ENCODE measurements around the gene AURKAIP1. TPM values are rescaled to one million over a fixed set of nuclear protein-coding genes. Genes with fewer than 3 reads are reported as not detected.
A peak's percentile ranks its signal among the peaks of the same experiment; 100 is the strongest.

AURKAIP1 gene
- total RNA-seq = 100 to 1,000 TPM; 159 to 169 TPM
- 157 TPM for polyA plus RNA-seq

DNA sequence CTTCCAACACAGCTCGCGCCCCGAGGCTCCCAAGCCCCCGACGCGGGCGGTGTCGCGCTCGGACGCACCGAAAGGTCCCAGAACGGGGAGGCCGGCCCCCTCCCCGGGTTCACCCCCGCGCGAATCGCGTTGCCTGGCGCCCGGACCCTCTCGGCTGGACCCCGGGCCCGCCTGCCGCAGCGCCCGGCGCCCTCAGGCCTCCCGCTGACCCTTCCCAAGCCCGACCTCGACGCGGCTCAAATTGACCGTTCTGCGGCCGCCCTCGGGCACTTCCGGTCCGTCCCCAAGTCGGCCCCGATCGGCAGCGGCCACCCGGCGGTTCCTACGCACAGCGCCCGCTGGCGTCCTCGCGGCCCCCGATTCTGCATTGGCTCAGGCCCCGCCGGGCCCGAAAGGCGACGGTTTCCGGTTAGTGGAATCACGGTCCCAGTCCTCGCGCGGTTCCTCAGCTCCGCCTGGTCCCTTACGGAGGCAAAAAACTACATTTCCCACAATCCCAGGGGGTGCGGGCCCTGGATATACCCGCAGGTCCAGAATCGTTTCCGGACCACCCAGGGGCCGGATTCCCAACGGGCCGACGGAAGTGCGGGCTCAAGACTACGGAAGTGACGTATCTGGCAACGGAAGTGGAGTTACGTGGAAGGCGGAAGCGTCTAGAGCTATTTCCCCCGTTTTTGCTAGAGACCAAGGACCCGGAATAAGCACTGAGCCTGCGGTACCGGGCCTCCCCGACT is at the start of gene AURKAIP1:
AURKAIP1 (minus strand) TSS at position 279 of the 734 bp plus-strand sequence. CDS start 451 bp downstream, outside the sequence.
- peaks cover 0 to 15% (median 0%) of the 10 kb centered on the region in 3 donors for H3K36me3 Mint-ChIP-seq
- Histone ChIP-seq H3K27me3 (ENCODE audit: insufficient read depth, low read length, poor library complexity, severe bottlenecking) (no peaks in the 10 kb centered on the region), H3K4me1 (ENCODE audit: insufficient read depth, low read length) (peaks cover 37% of the 10 kb centered on the region), H3K9me3 (ENCODE audit: low read length) (no peaks in the 10 kb centered on the region), H3K4me3 (ENCODE audit: low read length) (peak within 1 kb of the TSS; percentile 82), H3K36me3 (ENCODE audit: insufficient read depth, low read length) (no peaks in the 10 kb centered on the region), H3K27ac (ENCODE audit: low read depth, low read length) (peak within 1 kb of the TSS; percentile 91)
- CTCF ChIA-PET = interaction anchor here (0.7 to 6.5 kb wide), 9 partner anchors 13 to 357 kb away, joined by 3 to 57 read pairs (median 4); partner anchors contain the start of gene CCNL2
- peaks cover 15 to 46% (median 18%) of the 10 kb centered on the region in 3 donors for H3K4me1 Mint-ChIP-seq
- peak within 1 kb of the TSS; percentile 88 to 96 (median 91) for H3K4me3 Mint-ChIP-seq
- H3K27me3 Mint-ChIP-seq = no peaks in the 10 kb centered on the region
- POLR2A ChIA-PET = interaction anchor here (0.6 to 2.9 kb wide), 10 partner anchors 16 to 517 kb away, joined by 3 to 48 read pairs (median 5); partner anchors contain the start of genes C1orf159, CCNL2, GNB1 and MIB2
- peak; percentile 90 to 98 (median 97) for DNase-seq
- peak within 1 kb of the TSS; percentile 92 to 98 (median 96) for H3K27ac Mint-ChIP-seq
- no peaks in the 10 kb centered on the region for H3K9me3 Mint-ChIP-seq

DNA sequence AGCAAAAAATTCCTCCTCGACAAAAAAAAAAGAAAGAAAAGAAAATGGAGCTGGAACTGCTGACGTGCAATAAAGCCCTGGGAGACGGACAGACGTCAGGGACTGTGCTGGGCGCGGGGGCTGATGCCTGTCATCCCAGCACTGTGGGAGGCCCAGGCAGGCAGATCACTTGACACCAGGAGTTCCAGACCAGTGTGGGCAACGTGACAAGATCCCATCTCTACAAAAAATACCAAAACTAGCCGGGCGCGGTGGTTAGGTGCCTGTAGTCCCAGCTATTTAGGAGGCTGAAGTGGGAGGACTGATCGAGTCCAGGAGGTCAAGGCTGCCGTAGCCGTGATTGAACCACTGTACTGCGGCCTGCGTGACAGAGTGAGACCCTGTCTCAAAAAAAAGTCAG is 49.7 kb upstream of the AURKAIP1 start:
- H3K9me3 Mint-ChIP-seq = no peaks in the 10 kb centered on the region
- H3K27ac Mint-ChIP-seq = no peak overlapping the region
- peaks cover 3 to 13% (median 5%) of the 10 kb centered on the region in 3 donors for H3K4me1 Mint-ChIP-seq
- no peak for DNase-seq
- H3K4me3 Mint-ChIP-seq = peak overlapping the region in 1 of 7 donors; percentile 60
- Histone ChIP-seq H3K4me1 (ENCODE audit: insufficient read depth, low read length) (no peaks in the 10 kb centered on the region), H3K27me3 (ENCODE audit: insufficient read depth, low read length, poor library complexity, severe bottlenecking) (no peaks in the 10 kb centered on the region), H3K9me3 (ENCODE audit: low read length) (no peaks in the 10 kb centered on the region), H3K27ac (ENCODE audit: low read depth, low read length) (no peak overlapping the region), H3K4me3 (ENCODE audit: low read length) (no peak overlapping the region), H3K36me3 (ENCODE audit: insufficient read depth, low read length) (no peaks in the 10 kb centered on the region)
- POLR2A ChIA-PET = no interaction called here
- no peaks in the 10 kb centered on the region for H3K36me3 Mint-ChIP-seq
- CTCF ChIA-PET = no interaction called here
- peaks cover 30 to 35% of the 10 kb centered on the region in 2 donors for H3K27me3 Mint-ChIP-seq

DNA sequence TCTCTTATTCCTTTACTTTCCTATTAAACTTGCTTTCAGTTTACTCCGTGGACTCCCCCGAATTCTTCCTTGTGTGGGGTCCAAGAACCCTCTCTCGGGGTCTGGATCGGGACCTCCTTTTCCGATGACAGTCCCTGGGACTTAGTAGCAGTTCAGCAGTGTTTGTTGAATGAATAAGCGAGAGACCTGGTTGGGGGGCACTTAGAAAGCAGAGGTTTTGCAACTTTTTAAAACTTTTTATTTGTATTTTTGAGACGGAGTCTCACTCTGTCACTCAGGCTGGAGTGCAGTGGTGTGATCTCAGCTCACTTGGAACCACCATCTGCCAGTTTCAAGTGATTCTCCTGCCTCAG is 48.2 kb upstream of the AURKAIP1 start:
- Histone ChIP-seq H3K36me3 (ENCODE audit: insufficient read depth, low read length) (no peaks in the 10 kb centered on the region), H3K9me3 (ENCODE audit: low read length) (no peaks in the 10 kb centered on the region), H3K27me3 (ENCODE audit: insufficient read depth, low read length, poor library complexity, severe bottlenecking) (no peaks in the 10 kb centered on the region), H3K4me1 (ENCODE audit: insufficient read depth, low read length) (no peaks in the 10 kb centered on the region), H3K27ac (ENCODE audit: low read depth, low read length) (no peak overlapping the region), H3K4me3 (ENCODE audit: low read length) (no peak overlapping the region)
- Mint-ChIP-seq H3K27me3 (peaks cover 20 to 25% of the 10 kb centered on the region in 2 donors), H3K36me3 (no peaks in the 10 kb centered on the region), H3K27ac (no peak overlapping the region), H3K9me3 (no peaks in the 10 kb centered on the region), H3K4me1 (peaks cover 0 to 10% (median under 1%) of the 10 kb centered on the region in 3 donors), H3K4me3 (no peak overlapping the region)
- DNase-seq = no peak
- CTCF ChIA-PET = no interaction called here
- POLR2A ChIA-PET = no interaction called here

DNA sequence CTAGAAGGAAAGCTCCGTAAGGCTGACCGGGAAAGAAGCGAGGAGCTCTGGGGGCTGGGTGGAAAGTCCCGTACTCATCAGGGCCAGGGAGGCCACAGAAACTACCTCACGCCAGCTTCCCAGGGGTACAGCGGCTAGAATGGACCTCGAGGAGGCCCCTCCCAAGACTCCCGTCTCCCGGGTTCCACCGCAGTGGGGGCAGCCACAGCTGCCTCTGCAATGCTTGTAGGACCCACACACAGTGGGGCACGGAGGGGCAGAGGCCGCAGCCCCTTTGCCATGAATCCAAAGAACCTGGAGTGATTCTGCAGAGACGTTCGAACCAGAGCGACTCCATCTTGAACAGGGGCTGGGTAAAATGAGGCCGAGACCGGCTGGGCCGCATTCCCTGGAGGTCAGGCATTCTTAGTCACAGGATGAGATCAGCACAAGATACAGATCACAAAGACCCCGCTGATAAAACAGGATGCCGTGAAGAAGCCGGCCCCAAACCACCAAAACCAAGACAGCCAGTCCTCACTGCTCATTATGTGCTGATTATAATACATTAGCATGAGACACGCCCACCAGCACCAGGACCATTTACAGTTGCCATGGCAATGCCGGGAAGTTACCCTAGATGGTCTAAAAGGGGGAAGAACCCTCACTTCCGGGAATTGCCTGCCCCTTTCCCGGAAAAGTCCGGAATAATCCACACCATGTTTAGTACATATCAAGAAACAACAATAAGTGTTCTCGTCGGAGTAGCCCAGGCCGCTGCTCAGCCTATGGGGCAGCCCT is 47.6 kb upstream of the AURKAIP1 start:
- Mint-ChIP-seq H3K36me3 (no peaks in the 10 kb centered on the region), H3K27ac (no peak overlapping the region), H3K9me3 (no peaks in the 10 kb centered on the region), H3K4me1 (peaks cover 0 to 10% (median 0%) of the 10 kb centered on the region in 3 donors), H3K4me3 (no peak overlapping the region), H3K27me3 (peaks cover 19 to 25% of the 10 kb centered on the region in 2 donors)
- H3K27ac ChIP-seq (ENCODE audit: low read depth, low read length) = no peak overlapping the region
- ChIA-PET POLR2A (no interaction called here), CTCF (no interaction called here)
- DNase-seq = no peak
- no peaks in the 10 kb centered on the region for H3K9me3 ChIP-seq (ENCODE audit: low read length)
- H3K36me3 ChIP-seq (ENCODE audit: insufficient read depth, low read length) = no peaks in the 10 kb centered on the region
- no peaks in the 10 kb centered on the region for H3K27me3 ChIP-seq (ENCODE audit: insufficient read depth, low read length, poor library complexity, severe bottlenecking)
- H3K4me1 ChIP-seq (ENCODE audit: insufficient read depth, low read length) = no peaks in the 10 kb centered on the region
- no peak overlapping the region for H3K4me3 ChIP-seq (ENCODE audit: low read length)

DNA sequence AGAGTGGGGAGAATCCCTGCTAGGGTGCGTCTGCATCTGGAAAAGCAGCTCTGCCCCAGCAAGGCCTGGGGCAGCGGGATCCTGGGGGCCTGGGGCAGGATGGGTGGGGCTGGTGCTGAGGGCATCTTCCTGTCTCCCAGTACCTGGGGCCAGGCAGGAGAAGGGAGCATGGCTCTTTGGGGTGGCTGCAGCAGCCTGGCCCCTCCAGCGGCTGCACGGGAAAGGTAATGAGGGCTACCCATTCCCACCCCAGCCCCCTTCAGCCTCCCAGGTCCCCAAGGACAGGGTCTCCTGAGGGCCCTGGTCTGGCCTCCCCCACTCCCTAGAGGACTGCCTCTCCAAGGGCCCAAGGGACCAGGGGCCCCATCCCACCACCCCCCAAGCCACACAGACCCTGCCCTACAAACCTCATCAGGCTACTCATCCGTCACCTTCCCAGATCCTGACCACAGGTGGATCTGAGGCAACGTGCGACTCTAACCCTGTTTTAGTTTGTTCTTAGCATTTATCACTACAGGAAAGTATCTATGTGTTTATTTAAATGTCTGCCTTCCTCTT is 47.0 kb upstream of the AURKAIP1 start:
- ChIA-PET CTCF (no interaction called here), POLR2A (no interaction called here)
- Mint-ChIP-seq H3K36me3 (no peaks in the 10 kb centered on the region), H3K27ac (no peak overlapping the region), H3K4me1 (peaks cover 0 to 10% (median 0%) of the 10 kb centered on the region in 3 donors), H3K9me3 (no peaks in the 10 kb centered on the region), H3K4me3 (no peak overlapping the region), H3K27me3 (peaks cover 21 to 25% of the 10 kb centered on the region in 2 donors)
- Histone ChIP-seq H3K27ac (ENCODE audit: low read depth, low read length) (no peak overlapping the region), H3K9me3 (ENCODE audit: low read length) (no peaks in the 10 kb centered on the region), H3K4me3 (ENCODE audit: low read length) (no peak overlapping the region), H3K36me3 (ENCODE audit: insufficient read depth, low read length) (no peaks in the 10 kb centered on the region), H3K27me3 (ENCODE audit: insufficient read depth, low read length, poor library complexity, severe bottlenecking) (no peaks in the 10 kb centered on the region), H3K4me1 (ENCODE audit: insufficient read depth, low read length) (no peaks in the 10 kb centered on the region)
- DNase-seq = no peak

DNA sequence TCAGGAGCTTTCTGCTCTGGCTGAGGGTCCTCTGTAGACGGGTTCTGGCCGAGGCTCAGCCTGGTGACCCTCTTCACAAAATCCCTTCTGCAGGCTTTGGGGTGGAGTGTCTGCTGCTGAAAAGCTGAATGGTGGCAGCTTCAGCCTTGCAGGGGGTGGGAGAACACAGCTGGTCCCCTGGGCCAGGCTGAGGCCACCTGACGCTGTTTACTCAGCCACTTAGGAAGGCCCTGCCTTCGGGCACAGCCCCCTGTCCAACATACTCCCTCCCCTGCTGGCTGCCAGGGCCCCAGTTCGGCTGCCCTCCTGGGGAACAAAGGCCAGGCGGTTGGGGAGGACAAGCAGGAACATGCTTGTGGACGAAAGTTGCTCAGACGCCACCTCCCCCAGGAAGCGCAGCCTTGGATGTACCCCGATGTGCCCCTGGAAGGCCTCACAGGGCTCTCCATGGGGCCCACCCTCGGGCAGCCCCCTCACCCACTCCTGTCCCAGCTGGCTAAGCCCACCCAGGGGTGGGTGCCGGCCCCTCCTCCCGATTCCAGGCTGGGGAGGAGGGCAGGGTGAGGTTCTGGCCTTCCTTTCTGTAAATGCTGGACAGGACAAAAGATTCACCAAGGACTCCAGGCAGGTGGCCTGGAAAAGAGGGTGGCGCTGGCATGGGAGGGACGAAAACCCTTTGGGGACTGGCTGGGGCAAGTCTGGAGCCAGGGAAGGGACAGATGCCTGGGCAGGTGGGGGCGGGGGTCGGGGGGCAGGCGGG is 46.3 kb upstream of the AURKAIP1 start, which contains the start of gene ANKRD65:
ANKRD65 (minus strand) TSS at position 130 of the 760 bp plus-strand sequence. CDS start 271 bp downstream, outside the sequence.
- DNase-seq = peak in 1 of 5 donors; percentile 38
- Histone ChIP-seq H3K36me3 (ENCODE audit: insufficient read depth, low read length) (no peaks in the 10 kb centered on the region), H3K4me1 (ENCODE audit: insufficient read depth, low read length) (no peaks in the 10 kb centered on the region), H3K9me3 (ENCODE audit: low read length) (no peaks in the 10 kb centered on the region), H3K27me3 (ENCODE audit: insufficient read depth, low read length, poor library complexity, severe bottlenecking) (no peaks in the 10 kb centered on the region), H3K4me3 (ENCODE audit: low read length) (no peak within 1 kb of the TSS), H3K27ac (ENCODE audit: low read depth, low read length) (no peak within 1 kb of the TSS)
- no peak within 1 kb of the TSS for H3K27ac Mint-ChIP-seq
- H3K4me1 Mint-ChIP-seq = peaks cover 0 to 8% (median 0%) of the 10 kb centered on the region in 3 donors
- no peaks in the 10 kb centered on the region for H3K9me3 Mint-ChIP-seq
- H3K27me3 Mint-ChIP-seq = peaks cover 21 to 24% of the 10 kb centered on the region in 2 donors
- POLR2A ChIA-PET = no interaction called here
- no peaks in the 10 kb centered on the region for H3K36me3 Mint-ChIP-seq
- no peak within 1 kb of the TSS for H3K4me3 Mint-ChIP-seq
- CTCF ChIA-PET = no interaction called here

DNA sequence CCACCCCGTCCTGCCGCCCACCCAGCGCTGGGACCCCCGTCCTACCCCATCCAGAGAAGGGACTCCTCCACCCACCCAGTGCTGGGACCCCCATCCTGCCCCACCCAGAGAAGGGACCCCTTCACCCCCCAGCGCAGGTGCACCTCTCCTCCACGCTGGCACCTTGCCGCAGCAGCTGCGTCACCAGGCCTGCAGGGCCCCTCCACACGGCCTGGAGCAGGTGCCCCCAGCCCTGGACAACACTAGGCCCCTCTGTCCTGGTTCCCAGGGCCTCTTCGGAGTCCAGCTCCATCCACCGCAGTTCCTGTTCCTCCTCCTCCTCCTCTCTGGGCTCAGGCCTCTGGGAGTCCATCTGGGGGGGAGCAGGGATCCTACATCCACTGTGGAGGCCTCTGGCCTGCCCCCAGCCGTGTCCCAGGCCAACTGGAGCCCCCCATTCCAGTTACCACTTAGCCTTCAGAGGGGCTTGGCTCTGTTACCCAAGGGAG is 45.7 kb upstream of the AURKAIP1 start:
- Histone ChIP-seq H3K4me1 (ENCODE audit: insufficient read depth, low read length) (no peaks in the 10 kb centered on the region), H3K27ac (ENCODE audit: low read depth, low read length) (no peak overlapping the region), H3K9me3 (ENCODE audit: low read length) (no peaks in the 10 kb centered on the region), H3K4me3 (ENCODE audit: low read length) (no peak overlapping the region), H3K27me3 (ENCODE audit: insufficient read depth, low read length, poor library complexity, severe bottlenecking) (no peaks in the 10 kb centered on the region), H3K36me3 (ENCODE audit: insufficient read depth, low read length) (no peaks in the 10 kb centered on the region)
- peaks cover 0 to 6% (median 0%) of the 10 kb centered on the region in 3 donors for H3K4me1 Mint-ChIP-seq
- ChIA-PET CTCF (no interaction called here), POLR2A (no interaction called here)
- no peaks in the 10 kb centered on the region for H3K36me3 Mint-ChIP-seq
- H3K9me3 Mint-ChIP-seq = no peaks in the 10 kb centered on the region
- no peak overlapping the region for H3K27ac Mint-ChIP-seq
- H3K4me3 Mint-ChIP-seq = no peak overlapping the region
- peak in 1 of 5 donors; percentile 36 for DNase-seq
- H3K27me3 Mint-ChIP-seq = peaks cover 21 to 22% of the 10 kb centered on the region in 2 donors
